AG10803 (cell line): Measurements from ENCODE around the gene DNAH7.

Source experiments
- DNase-seq: peaks from one replicate; pipeline ENCODE4 v3.0.0; 2010; ENCODE audit warnings: low read depth
- H3K4me3 ChIP-seq: 2 replicates; pipeline ENCODE4 v1.5.1; 2011; ENCODE audit warnings: mild to moderate bottlenecking, low read length, control low read depth
- TF ChIP-seq, protein P1 (sequence below): conservative IDR thresholded peaks from 2 replicates; pipeline ENCODE4 v1.5.1; 2011; ENCODE audit warnings: mild to moderate bottlenecking, low read length, control low read depth, inconsistent platforms

The DNAH7 gene

DNA sequence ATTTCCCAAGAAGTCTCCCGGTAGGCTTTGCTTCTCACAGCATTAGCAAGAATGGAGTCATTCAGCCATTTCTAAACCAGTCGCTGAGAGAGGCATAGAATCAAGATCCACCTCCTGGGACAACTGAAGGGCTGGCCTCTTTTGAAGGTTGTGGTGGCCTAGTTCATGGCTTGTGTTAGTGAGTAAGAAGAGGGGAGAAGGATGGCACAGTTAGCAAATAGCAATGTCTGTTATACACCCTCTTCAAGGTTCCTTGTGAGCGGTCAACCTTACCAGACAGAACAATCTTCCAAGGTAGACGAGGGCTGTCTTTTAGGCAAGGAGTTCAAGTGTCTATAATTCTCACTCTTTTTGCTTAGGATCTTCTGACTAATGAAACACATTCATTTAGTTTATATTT is 35.4 kb upstream of the DNAH7 start:
- TF ChIP-seq, protein P1, sequence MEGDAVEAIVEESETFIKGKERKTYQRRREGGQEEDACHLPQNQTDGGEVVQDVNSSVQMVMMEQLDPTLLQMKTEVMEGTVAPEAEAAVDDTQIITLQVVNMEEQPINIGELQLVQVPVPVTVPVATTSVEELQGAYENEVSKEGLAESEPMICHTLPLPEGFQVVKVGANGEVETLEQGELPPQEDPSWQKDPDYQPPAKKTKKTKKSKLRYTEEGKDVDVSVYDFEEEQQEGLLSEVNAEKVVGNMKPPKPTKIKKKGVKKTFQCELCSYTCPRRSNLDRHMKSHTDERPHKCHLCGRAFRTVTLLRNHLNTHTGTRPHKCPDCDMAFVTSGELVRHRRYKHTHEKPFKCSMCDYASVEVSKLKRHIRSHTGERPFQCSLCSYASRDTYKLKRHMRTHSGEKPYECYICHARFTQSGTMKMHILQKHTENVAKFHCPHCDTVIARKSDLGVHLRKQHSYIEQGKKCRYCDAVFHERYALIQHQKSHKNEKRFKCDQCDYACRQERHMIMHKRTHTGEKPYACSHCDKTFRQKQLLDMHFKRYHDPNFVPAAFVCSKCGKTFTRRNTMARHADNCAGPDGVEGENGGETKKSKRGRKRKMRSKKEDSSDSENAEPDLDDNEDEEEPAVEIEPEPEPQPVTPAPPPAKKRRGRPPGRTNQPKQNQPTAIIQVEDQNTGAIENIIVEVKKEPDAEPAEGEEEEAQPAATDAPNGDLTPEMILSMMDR = no peak
- no peak overlapping the region for H3K4me3 ChIP-seq
- DNase-seq = no peak

GRCh38 chr2:196103626-196104025 is 35.0 kb upstream of the DNAH7 start:
- H3K4me3 ChIP-seq = no peak overlapping the region
- TF ChIP-seq, protein P1 = no peak
- DNase-seq = no peak

- no peak overlapping the region for H3K4me3 ChIP-seq
- peak; percentile 44 for DNase-seq
- TF ChIP-seq, protein P1 = no peak
Measured at GRCh38 chr2:196101325-196101991, 32.8 kb upstream of the DNAH7 start.

DNA sequence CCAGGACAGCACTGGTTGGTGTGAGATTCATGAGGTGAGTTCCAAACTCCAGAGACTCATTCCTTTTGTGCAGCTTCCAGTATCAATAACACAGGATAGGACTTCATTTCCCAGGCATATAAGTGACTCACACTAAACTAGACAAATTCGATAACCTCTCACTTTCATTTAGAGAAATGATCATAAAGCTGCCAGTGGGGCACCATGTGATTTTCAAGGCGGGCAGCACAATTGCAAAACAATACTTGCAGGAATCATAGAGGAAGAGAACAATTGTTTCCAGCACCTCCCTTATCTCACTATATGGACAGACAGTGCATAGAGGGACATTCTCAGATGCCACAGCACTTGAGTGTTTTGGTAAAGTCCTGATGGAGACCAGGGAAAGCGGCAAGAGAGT is 31.3 kb upstream of the DNAH7 start:
- no peak for DNase-seq
- TF ChIP-seq, protein P1 = no peak

GRCh38 chr2:196097864-196098660 is 29.4 kb upstream of the DNAH7 start:
- no peak for DNase-seq
- TF ChIP-seq, protein P1 = no peak
- H3K4me3 ChIP-seq = no peak overlapping the region

More for the DNA sequence above, 31.3 kb upstream of the DNAH7 start:
- no peak overlapping the region for H3K4me3 ChIP-seq

- DNase-seq = no peak
- TF ChIP-seq, protein P1 = no peak
Measured at GRCh38 chr2:196096982-196097745, 28.5 kb upstream of the DNAH7 start.

More at GRCh38 chr2:196096982-196097745, 28.5 kb upstream of the DNAH7 start:
- H3K4me3 ChIP-seq = no peak overlapping the region
